ENCODE results near the gene RASGRF2. TPM values are rescaled to one million over a fixed set of nuclear protein-coding genes. Genes with fewer than 3 reads are reported as not detected.

The RASGRF2 gene
- total RNA-seq, 5 donors from 2014 or later (not counting 1 experiment from before 2014, with no cell fraction given): 25.2 to 53.0 (median 27.0) TPM

GRCh38 chr5:81214848-81215247 is 254.7 kb downstream of the RASGRF2 start:
- Histone ChIP-seq H3K27me3 (replicated peaks in 1 of 2; ENCODE audit: control insufficient read depth in 2 of 2, extremely low read depth in 1 of 2, insufficient read depth in 2 of 2, low read length in 1 of 2) (no peaks in the 10 kb centered on the region), H3K4me1 (ENCODE audit: control insufficient read depth in 1 of 2, extremely low read depth in 1 of 2, insufficient read depth in 2 of 2, low read length in 2 of 2) (no peaks in the 10 kb centered on the region), H3K27ac (ENCODE audit: low read length) (no peak overlapping the region), H3K9me3 (no peaks in the 10 kb centered on the region), H3K4me3 (ENCODE audit: control insufficient read depth in 1 of 2, extremely low read depth in 1 of 2, low read length in 1 of 2) (no peak overlapping the region), H3K36me3 (ENCODE audit: control insufficient read depth in 2 of 2, extremely low read depth in 1 of 2, insufficient read depth in 1 of 2, low read length in 1 of 2) (peaks cover 10 to 28% of the 10 kb centered on the region in 2 donors)
- ChIA-PET POLR2A (no interaction called here), CTCF (no interaction called here)
- H3K9me3 Mint-ChIP-seq: no peaks in the 10 kb centered on the region
- H3K36me3 Mint-ChIP-seq: peaks cover 54% of the 10 kb centered on the region
- ATAC-seq (replicated peaks in 1 of 4) (no peak), DNase-seq (no peak)
- H3K4me3 Mint-ChIP-seq: no peak overlapping the region
- no peaks in the 10 kb centered on the region for H3K4me1 Mint-ChIP-seq
- H3K27ac Mint-ChIP-seq: no peak overlapping the region
- WGBS (ENCODE audit: insufficient coverage): 45% methylated on average over 6 of the region's 8 CpGs
- no peaks in the 10 kb centered on the region for H3K27me3 Mint-ChIP-seq

GRCh38 chr5:81216152-81216551 is 256.0 kb downstream of the RASGRF2 start:
- Mint-ChIP-seq H3K27ac (no peak overlapping the region), H3K27me3 (no peaks in the 10 kb centered on the region), H3K36me3 (peaks cover 49% of the 10 kb centered on the region), H3K4me1 (no peaks in the 10 kb centered on the region), H3K4me3 (no peak overlapping the region), H3K9me3 (no peaks in the 10 kb centered on the region)
- CTCF ChIA-PET: no interaction called here
- DNase-seq (no peak), ATAC-seq (replicated peaks in 1 of 4) (no peak)
- Histone ChIP-seq H3K36me3 (ENCODE audit: control insufficient read depth in 2 of 2, extremely low read depth in 1 of 2, insufficient read depth in 1 of 2, low read length in 1 of 2) (peaks cover 7 to 24% of the 10 kb centered on the region in 2 donors), H3K4me1 (ENCODE audit: control insufficient read depth in 1 of 2, extremely low read depth in 1 of 2, insufficient read depth in 2 of 2, low read length in 2 of 2) (no peaks in the 10 kb centered on the region), H3K4me3 (ENCODE audit: control insufficient read depth in 1 of 2, extremely low read depth in 1 of 2, low read length in 1 of 2) (no peak overlapping the region), H3K27me3 (replicated peaks in 1 of 2; ENCODE audit: control insufficient read depth in 2 of 2, extremely low read depth in 1 of 2, insufficient read depth in 2 of 2, low read length in 1 of 2) (no peaks in the 10 kb centered on the region), H3K9me3 (no peaks in the 10 kb centered on the region), H3K27ac (ENCODE audit: low read length) (no peak overlapping the region)
- POLR2A ChIA-PET: no interaction called here
- WGBS (ENCODE audit: insufficient coverage): no CpG with 5 or more reads among the region's 3 CpGs

DNA sequence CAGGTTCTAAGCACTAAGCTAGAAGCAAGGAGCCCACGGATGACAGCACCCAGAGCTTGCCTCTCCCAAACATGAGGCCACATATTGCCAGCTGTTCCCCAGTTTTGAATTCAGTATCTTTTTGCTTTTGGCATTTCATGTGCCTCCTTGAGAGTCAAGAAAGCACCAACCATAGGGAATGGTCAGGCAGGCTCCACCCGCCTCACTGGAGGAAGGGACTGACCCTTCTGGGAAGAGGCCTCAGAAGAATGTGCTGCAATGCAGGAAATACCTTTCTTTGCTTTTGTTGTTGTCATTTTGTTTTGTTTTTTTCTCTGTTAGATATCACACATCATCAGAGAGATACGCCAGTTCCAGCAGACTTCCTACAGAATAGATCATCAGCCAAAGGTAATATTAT is 259.2 kb downstream of the RASGRF2 start:
- H3K4me1 ChIP-seq (ENCODE audit: control insufficient read depth in 1 of 2, extremely low read depth in 1 of 2, insufficient read depth in 2 of 2, low read length in 2 of 2): no peaks in the 10 kb centered on the region
- ATAC-seq (replicated peaks in 1 of 4) (no peak), DNase-seq (no peak)
- ChIA-PET POLR2A (interaction anchor here in 1 of 2 donors (0.6 kb wide), 1 partner anchor 13 kb away, joined by 3 read pairs; no protein-coding TSS in a partner anchor), CTCF (interaction anchor here in 1 of 2 donors (0.6 kb wide), 1 partner anchor 982 kb away, joined by 3 read pairs; no protein-coding TSS in a partner anchor)
- no peak overlapping the region for H3K4me3 Mint-ChIP-seq
- 100% methylated on average over 1 of the region's 3 CpGs for WGBS (ENCODE audit: insufficient coverage)
- H3K27me3 ChIP-seq (replicated peaks in 1 of 2; ENCODE audit: control insufficient read depth in 2 of 2, extremely low read depth in 1 of 2, insufficient read depth in 2 of 2, low read length in 1 of 2): no peaks in the 10 kb centered on the region
- peaks cover 41% of the 10 kb centered on the region for H3K36me3 Mint-ChIP-seq
- H3K27ac Mint-ChIP-seq: no peak overlapping the region
- no peaks in the 10 kb centered on the region for H3K4me1 Mint-ChIP-seq
- H3K4me3 ChIP-seq (ENCODE audit: control insufficient read depth in 1 of 2, extremely low read depth in 1 of 2, low read length in 1 of 2): no peak overlapping the region
- H3K36me3 ChIP-seq (ENCODE audit: control insufficient read depth in 2 of 2, extremely low read depth in 1 of 2, insufficient read depth in 1 of 2, low read length in 1 of 2): peaks cover 0 to 13% of the 10 kb centered on the region in 2 donors
- H3K9me3 Mint-ChIP-seq: no peaks in the 10 kb centered on the region
- H3K27me3 Mint-ChIP-seq: no peaks in the 10 kb centered on the region
- no peak overlapping the region for H3K27ac ChIP-seq (ENCODE audit: low read length)
- H3K9me3 ChIP-seq: no peaks in the 10 kb centered on the region

DNA sequence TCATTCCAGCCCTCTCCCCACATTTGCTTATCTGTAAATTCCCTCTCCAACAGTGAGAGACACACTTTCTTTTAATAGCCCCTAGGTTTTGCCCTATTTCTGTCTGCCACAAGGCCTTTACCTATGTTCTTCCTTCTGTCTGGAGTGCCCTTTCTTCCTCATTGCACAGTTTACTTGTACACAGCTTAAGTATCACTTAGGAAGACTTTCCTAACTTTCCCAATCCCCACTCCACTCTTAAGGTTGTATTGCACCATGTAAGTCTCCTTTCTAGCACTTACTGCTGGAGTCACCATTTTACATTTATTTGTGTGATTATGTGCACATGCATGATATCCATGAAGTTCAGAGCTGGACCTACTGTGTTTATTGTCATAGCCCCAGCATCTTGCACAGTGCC is 262.1 kb downstream of the RASGRF2 start:
- ChIA-PET POLR2A (no interaction called here), CTCF (no interaction called here)
- Histone ChIP-seq H3K9me3 (no peaks in the 10 kb centered on the region), H3K27me3 (replicated peaks in 1 of 2; ENCODE audit: control insufficient read depth in 2 of 2, extremely low read depth in 1 of 2, insufficient read depth in 2 of 2, low read length in 1 of 2) (no peaks in the 10 kb centered on the region), H3K36me3 (ENCODE audit: control insufficient read depth in 2 of 2, extremely low read depth in 1 of 2, insufficient read depth in 1 of 2, low read length in 1 of 2) (peaks cover 6 to 15% of the 10 kb centered on the region in 2 donors), H3K27ac (ENCODE audit: low read length) (no peak overlapping the region), H3K4me1 (ENCODE audit: control insufficient read depth in 1 of 2, extremely low read depth in 1 of 2, insufficient read depth in 2 of 2, low read length in 2 of 2) (no peaks in the 10 kb centered on the region), H3K4me3 (ENCODE audit: control insufficient read depth in 1 of 2, extremely low read depth in 1 of 2, low read length in 1 of 2) (no peak overlapping the region)
- Mint-ChIP-seq H3K27ac (no peak overlapping the region), H3K36me3 (peaks cover 45% of the 10 kb centered on the region), H3K4me1 (no peaks in the 10 kb centered on the region), H3K4me3 (no peak overlapping the region), H3K9me3 (no peaks in the 10 kb centered on the region), H3K27me3 (no peaks in the 10 kb centered on the region)
- DNase-seq (no peak), ATAC-seq (replicated peaks in 1 of 4) (no peak)

DNA sequence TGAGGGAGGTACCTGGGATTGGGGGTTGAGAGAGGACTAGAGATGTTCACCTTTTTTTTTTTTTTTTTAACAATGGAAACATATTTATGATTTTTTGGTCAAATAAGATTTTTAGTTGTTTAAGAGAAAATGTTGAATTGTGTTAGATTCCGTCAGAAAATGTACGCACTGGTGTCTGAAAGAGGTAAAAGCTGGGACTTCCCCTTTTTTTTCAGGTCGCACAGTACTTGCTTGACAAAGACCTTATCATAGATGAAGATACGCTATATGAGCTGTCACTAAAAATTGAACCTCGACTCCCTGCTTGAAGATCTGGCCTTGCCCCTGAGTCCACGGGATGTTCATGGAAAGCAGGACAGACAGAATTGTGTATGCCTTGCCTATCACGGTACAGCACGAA is 265.3 kb downstream of the RASGRF2 start:
- POLR2A ChIA-PET: no interaction called here
- 84% methylated on average over 7 of the region's 8 CpGs for WGBS (ENCODE audit: insufficient coverage)
- H3K36me3 Mint-ChIP-seq: peaks cover 29% of the 10 kb centered on the region

GRCh38 chr5:81226286-81226685 is 266.1 kb downstream of the RASGRF2 start:
- H3K4me3 ChIP-seq (ENCODE audit: control insufficient read depth in 1 of 2, extremely low read depth in 1 of 2, low read length in 1 of 2): no peak overlapping the region
- H3K9me3 Mint-ChIP-seq: no peaks in the 10 kb centered on the region
- WGBS (ENCODE audit: insufficient coverage): 100% methylated on average over 1 of the region's 2 CpGs
- H3K27ac ChIP-seq (ENCODE audit: low read length): no peak overlapping the region
- no peak overlapping the region for H3K4me3 Mint-ChIP-seq
- peaks cover 6% of the 10 kb centered on the region in 2 donors for H3K36me3 ChIP-seq (ENCODE audit: control insufficient read depth in 2 of 2, extremely low read depth in 1 of 2, insufficient read depth in 1 of 2, low read length in 1 of 2)
- ChIA-PET POLR2A (no interaction called here), CTCF (no interaction called here)
- H3K9me3 ChIP-seq: no peaks in the 10 kb centered on the region
- ATAC-seq (replicated peaks in 1 of 4) (no peak), DNase-seq (no peak)
- H3K27me3 ChIP-seq (replicated peaks in 1 of 2; ENCODE audit: control insufficient read depth in 2 of 2, extremely low read depth in 1 of 2, insufficient read depth in 2 of 2, low read length in 1 of 2): no peaks in the 10 kb centered on the region
- no peaks in the 10 kb centered on the region for H3K4me1 ChIP-seq (ENCODE audit: control insufficient read depth in 1 of 2, extremely low read depth in 1 of 2, insufficient read depth in 2 of 2, low read length in 2 of 2)
- H3K27ac Mint-ChIP-seq: no peak overlapping the region
- H3K4me1 Mint-ChIP-seq: peaks cover 0 to 2% (median 0%) of the 10 kb centered on the region in 3 donors
- H3K27me3 Mint-ChIP-seq: no peaks in the 10 kb centered on the region
- peaks cover 29% of the 10 kb centered on the region for H3K36me3 Mint-ChIP-seq

More for the DNA sequence above, 265.3 kb downstream of the RASGRF2 start:
- DNase-seq (no peak), ATAC-seq (replicated peaks in 1 of 4) (no peak)
- no peak overlapping the region for H3K4me3 ChIP-seq (ENCODE audit: control insufficient read depth in 1 of 2, extremely low read depth in 1 of 2, low read length in 1 of 2)
- CTCF ChIA-PET: interaction anchor here in 1 of 2 donors (0.7 kb wide), 1 partner anchor 242 kb away, joined by 3 read pairs; no protein-coding TSS in a partner anchor
- H3K9me3 ChIP-seq: no peaks in the 10 kb centered on the region
- H3K4me1 ChIP-seq (ENCODE audit: control insufficient read depth in 1 of 2, extremely low read depth in 1 of 2, insufficient read depth in 2 of 2, low read length in 2 of 2): no peaks in the 10 kb centered on the region
- H3K27ac Mint-ChIP-seq: no peak overlapping the region
- peaks cover 0 to 1% (median 0%) of the 10 kb centered on the region in 3 donors for H3K4me1 Mint-ChIP-seq
- no peaks in the 10 kb centered on the region for H3K27me3 Mint-ChIP-seq
- H3K9me3 Mint-ChIP-seq: no peaks in the 10 kb centered on the region
- no peaks in the 10 kb centered on the region for H3K27me3 ChIP-seq (replicated peaks in 1 of 2; ENCODE audit: control insufficient read depth in 2 of 2, extremely low read depth in 1 of 2, insufficient read depth in 2 of 2, low read length in 1 of 2)
- H3K27ac ChIP-seq (ENCODE audit: low read length): no peak overlapping the region
- H3K36me3 ChIP-seq (ENCODE audit: control insufficient read depth in 2 of 2, extremely low read depth in 1 of 2, insufficient read depth in 1 of 2, low read length in 1 of 2): peaks cover 6% of the 10 kb centered on the region in 2 donors
- no peak overlapping the region for H3K4me3 Mint-ChIP-seq

DNA sequence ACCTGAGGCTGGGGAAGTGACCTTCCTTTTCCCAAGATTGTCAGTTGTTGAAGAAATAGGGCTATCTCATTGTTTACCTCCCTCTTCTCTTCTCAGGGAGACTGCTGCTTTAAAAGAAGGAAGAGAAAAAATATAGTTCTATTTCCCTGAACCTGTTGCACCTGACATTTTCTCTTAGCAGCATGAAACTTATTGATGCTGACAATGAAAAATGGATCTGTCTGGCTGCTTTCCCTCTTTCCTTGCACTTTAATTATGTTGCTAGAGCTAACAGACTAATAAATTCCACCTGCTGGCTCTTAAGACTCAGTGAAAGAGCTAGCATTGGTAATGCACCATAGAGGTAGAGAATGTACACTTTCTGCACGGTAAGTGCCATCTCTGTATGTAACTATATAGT is 266.8 kb downstream of the RASGRF2 start:
- H3K36me3 ChIP-seq (ENCODE audit: control insufficient read depth in 2 of 2, extremely low read depth in 1 of 2, insufficient read depth in 1 of 2, low read length in 1 of 2): peaks cover 6% of the 10 kb centered on the region in 2 donors
- H3K4me3 Mint-ChIP-seq: no peak overlapping the region
- ChIA-PET CTCF (no interaction called here), POLR2A (no interaction called here)
- H3K27ac Mint-ChIP-seq: no peak overlapping the region
- no peak overlapping the region for H3K4me3 ChIP-seq (ENCODE audit: control insufficient read depth in 1 of 2, extremely low read depth in 1 of 2, low read length in 1 of 2)
- DNase-seq (no peak), ATAC-seq (replicated peaks in 1 of 4) (no peak)
- H3K4me1 ChIP-seq (ENCODE audit: control insufficient read depth in 1 of 2, extremely low read depth in 1 of 2, insufficient read depth in 2 of 2, low read length in 2 of 2): no peaks in the 10 kb centered on the region
- no CpG with 5 or more reads among the region's 1 CpG for WGBS (ENCODE audit: insufficient coverage)
- no peaks in the 10 kb centered on the region for H3K27me3 ChIP-seq (replicated peaks in 1 of 2; ENCODE audit: control insufficient read depth in 2 of 2, extremely low read depth in 1 of 2, insufficient read depth in 2 of 2, low read length in 1 of 2)
- no peaks in the 10 kb centered on the region for H3K27me3 Mint-ChIP-seq
- H3K4me1 Mint-ChIP-seq: peaks cover 0 to 2% (median 0%) of the 10 kb centered on the region in 3 donors
- peaks cover 29% of the 10 kb centered on the region for H3K36me3 Mint-ChIP-seq
- no peak overlapping the region for H3K27ac ChIP-seq (ENCODE audit: low read length)
- H3K9me3 Mint-ChIP-seq: no peaks in the 10 kb centered on the region
- H3K9me3 ChIP-seq: no peaks in the 10 kb centered on the region
